NCI-H524 treated with DMSO at 0.1 percent for 48 hours (cell line): ENCODE data around the gene PTPN4.

Source experiments
- DNase-seq: peaks from one replicate; lab custom pipeline; 2025; lab: John Stamatoyannopoulos, UW

PTPN4 gene

DNA sequence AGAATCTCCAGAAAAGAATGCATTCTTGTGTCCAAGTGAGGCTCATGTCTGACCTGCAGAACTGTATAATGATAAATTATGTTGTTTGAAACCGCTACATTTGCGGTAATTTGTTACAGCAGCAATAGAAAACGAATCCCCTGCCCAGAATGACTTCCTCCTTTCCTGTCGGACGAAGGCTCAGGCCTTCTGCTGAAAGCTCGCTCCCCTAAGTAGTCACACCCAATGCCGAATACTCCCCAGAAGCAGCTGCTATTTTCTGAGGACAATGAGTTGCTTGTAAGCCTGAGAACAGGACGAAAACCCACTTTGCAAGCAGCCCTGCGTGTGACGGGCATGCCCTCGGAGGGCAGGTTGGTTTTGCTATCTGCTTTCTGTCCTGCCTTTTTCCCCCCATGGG is 27.7 kb upstream of the PTPN4 start:
- no peak for DNase-seq

DNA sequence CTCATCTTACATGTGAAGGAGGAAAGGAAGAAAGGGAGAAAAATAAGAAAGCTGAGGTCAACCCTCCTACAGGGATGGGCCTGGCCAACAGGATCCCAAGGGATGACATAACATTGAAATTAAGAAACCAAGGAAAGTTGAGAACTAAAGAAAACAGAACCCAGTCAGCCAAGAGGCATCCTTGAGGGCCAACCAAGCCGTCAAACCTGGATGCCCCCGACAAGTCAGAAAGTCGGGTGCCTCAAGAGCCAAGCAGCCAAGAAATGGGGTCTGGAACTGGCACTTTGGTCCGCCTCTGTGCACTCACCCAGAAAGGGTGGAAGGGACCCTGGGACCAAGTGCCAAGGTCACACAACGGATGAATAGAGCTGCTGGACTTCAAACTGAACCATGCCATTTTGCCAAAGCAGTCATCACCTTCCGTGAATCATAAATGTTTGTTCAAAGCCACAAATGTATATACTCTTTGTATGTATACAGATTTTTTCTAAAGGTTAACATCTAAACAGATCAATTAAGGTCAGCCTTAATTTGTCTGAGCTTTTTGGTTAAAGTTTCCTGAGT is 27.0 kb upstream of the PTPN4 start:
- no peak for DNase-seq

GRCh38 chr2:119734047-119734446 is 25.7 kb upstream of the PTPN4 start:
- DNase-seq: no peak

DNA sequence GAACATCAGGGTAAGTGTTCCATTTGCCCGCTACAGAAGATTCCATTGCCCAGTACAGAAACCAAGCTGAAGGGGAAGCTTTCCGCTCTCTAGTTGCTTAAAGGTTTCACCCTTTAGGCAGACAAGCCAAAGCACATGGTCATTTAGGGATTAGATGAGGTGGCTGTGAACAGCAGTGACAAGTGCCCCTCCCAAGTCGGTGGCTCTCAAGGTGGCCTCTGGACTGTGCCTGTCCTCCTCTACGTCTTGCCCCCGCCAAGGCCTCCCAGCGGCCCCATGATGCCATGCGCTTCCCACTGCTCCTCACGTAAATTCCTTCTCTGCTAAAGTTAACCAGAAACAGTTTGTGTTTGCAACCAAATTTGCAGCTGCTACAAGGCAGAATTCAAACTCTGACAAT is 24.2 kb upstream of the PTPN4 start:
- DNase-seq: no peak

GRCh38 chr2:119736021-119736420 is 23.7 kb upstream of the PTPN4 start:
- no peak for DNase-seq

DNA sequence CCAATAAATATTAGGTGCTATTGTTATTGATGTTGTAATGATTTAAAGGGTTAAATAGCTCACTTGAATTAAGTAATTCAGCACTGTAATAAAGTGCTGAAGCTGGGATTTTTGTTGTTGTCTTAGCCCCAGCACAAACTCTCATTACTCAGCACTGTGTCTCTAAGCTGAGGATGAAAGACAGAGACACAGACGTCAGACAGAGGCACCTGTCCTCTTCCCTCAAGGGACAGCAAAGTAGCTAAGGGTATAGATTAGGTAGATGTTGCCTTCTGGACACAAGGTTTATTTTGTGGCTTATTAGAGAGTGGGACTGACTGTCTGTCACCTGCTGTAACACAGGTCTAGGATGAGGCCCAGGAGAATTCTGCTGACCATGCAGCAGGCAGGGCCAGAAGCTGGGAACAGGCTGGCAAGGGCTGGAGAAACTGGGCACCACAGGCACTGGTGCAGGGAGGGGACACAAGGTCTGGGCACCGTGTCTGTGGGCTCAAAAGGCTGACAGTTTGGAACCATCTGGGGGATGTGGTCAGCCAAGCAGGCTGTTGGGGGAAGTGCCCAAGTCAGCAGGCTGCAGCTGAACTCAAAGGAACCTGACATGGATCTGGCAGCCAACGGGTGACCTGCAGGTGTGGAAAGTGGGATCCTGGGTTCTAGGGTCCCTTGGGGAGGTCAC is 20.0 kb upstream of the PTPN4 start:
- no peak for DNase-seq

- DNase-seq: no peak
These were observed 18.7 kb upstream of the PTPN4 start for GRCh38 chr2:119741001-119741400.

- DNase-seq: no peak
These were observed 17.9 kb upstream of the PTPN4 start for GRCh38 chr2:119741868-119742267.

DNA sequence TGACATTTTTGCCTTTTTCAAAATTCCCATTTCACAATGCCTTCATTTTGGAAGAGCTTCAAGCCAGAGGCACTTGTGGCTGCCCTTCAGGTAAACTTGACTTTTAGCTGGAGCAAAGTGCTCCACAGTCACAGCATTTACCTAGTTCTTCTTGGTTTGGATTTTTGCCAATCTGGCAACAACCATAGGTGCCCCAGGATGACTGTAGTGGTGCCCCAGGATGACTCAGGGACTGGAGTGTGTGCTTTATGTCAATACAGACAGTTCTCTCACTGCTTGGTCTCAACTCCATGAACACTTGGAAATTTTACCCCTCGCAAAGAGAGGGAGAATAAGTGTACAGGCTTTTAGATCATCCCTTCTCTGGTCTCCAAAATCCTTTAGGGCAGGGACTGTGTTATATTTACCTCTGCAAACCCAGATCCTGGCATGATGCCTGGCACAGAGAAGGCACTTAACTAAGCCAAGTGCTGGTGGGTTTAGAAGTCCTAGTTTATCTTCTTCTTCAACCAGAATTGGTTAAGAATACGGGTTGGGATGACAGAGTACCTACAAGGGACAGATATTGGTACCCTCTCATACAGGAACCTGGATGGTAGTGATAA is 15.3 kb upstream of the PTPN4 start:
- DNase-seq: no peak

- no peak for DNase-seq
These were observed 14.2 kb upstream of the PTPN4 start for GRCh38 chr2:119745566-119745965.

GRCh38 chr2:119746836-119747686 is 12.7 kb upstream of the PTPN4 start:
- no peak for DNase-seq

DNA sequence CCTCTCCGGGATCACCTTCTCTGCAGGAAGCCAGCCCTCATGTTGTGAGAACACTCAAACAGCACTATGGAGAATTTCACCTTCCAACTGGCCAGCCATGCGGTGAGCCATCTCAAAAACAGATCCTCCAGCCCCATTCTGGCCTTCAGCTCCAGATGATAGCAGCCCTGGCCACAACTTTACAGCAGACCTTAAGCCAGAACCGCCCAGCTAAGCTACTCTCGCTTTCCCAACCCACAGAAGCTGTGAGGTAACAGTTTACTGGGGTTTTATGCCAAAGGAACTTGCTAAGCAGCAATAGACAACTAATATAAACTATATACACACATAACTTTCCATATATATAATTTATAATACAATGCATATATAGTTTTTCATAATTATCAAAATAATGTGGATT is 11.6 kb upstream of the PTPN4 start:
- no peak for DNase-seq

- no peak for DNase-seq
These were observed 10.2 kb upstream of the PTPN4 start for GRCh38 chr2:119749477-119750012.

- no peak for DNase-seq
These were observed 8.0 kb upstream of the PTPN4 start for GRCh38 chr2:119751706-119752105.

- no peak for DNase-seq
These were observed 6.4 kb upstream of the PTPN4 start for GRCh38 chr2:119753041-119753929.

DNA sequence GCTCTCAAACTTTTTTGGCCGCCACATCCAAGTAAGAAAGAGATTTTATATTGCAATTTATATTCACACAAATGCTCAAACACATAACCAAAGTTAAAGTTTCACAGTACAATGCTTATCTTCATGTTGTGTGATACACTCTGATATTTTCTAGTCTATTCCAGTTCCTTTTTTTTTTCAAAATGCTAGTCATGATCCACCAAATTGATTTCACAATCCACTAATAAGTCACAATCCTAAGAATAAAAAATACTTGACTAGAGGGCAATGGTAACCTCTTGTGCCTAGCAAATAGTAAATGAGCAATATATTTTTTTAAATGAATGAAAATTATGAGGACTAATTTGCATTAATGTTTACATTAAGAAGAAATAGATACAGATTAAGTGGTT is 5.8 kb upstream of the PTPN4 start:
- no peak for DNase-seq

GRCh38 chr2:119755906-119756305 is 3.8 kb upstream of the PTPN4 start:
- no peak for DNase-seq

DNA sequence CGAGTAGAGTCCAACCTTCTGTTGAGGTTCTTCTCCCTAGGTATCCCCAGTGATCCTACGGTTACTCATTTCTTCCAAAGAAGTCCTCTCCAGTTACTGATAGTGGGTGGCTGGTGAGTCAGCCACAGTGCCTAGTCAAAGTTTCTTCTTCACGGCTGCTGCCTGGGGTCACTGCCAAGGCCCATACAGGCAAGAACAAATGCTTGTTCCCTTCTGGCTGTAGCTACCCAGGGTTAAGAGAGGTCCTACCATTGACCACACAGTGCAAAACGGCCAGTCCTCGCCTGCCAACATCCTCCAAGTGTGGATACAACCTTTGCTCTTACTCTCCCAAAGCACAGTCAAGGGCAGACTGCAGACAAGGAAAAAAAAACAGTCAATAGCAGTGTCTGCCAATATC is 2.9 kb upstream of the PTPN4 start:
- DNase-seq: no peak

GRCh38 chr2:119758881-119759450 is 756 bp upstream of the PTPN4 start:
- no peak for DNase-seq

DNA sequence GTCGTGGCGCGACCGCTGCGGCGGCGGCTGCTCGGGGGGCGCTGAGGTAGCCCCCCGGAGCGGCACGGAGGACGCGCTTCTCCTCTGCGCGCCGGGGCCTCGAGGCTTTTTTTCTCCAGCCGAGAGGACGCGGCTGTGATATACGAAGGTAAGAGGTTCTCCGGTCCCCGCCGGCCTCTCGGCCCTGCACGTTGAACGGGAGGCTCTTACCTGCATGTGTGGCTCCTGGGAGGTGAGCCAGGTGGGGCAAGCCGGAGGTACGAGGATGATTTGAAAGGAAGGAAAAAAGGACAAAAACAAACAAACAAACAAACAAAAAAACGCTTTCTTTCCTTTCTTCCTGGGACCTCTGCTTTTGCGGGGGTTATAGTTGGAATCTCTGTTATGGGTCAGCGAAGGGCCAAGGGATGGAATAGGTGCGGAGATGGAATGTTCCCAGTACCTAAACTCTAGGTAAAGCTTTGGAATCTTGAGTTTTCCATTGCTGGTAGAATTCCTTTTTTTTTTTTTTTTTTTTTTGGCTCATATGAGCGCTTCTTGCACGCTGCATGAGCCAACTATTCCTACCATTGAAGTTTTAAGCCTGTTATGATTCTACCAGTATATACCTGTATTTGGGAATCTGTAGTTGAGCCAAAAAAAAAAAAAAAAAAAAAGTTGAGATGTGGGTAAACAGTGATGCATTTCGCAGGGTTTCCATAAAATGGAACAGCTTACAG is 674 bp downstream of the PTPN4 start:
- DNase-seq: no peak

DNA sequence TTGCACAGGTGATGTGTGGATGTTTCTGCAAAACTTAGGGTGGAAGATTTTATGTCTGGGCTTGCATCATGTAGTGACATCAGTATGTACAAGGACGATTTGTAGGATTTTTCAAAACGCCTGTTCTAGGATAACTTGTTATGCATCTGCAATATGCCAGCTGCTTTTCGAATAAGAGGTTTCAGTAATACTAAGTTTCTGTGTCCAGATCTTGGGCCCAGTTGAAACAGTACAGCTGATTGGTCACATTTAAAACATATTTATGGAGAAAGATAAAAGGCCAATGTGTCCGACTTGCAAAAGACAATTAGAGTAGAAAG is 1.2 kb downstream of the PTPN4 start:
- DNase-seq: no peak
